SK-N-SH (cell line): ENCODE data around the gene PSMB10.

Experiments used
- CTCF ChIP-seq: fragments of 200-600 bp; sonication (generic); IDR thresholded peaks from 2 replicates; pipeline ENCODE4 v1.6.1; 2017; ENCODE audit warnings: antibody characterized with exemption, mild to moderate bottlenecking, moderate library complexity
- EP300 ChIP-seq, 2 experiments: IDR thresholded peaks; 2 replicates each; pipeline versions ENCODE4 v1.4.0 to v1.6.1; 2012; ENCODE audit warnings: borderline replicate concordance in 1 of 2, low read depth in 1 of 2, low read length in 1 of 2
- MEF2A ChIP-seq: IDR thresholded peaks from 2 replicates; pipeline ENCODE4 v1.4.0; 2012; ENCODE audit warnings: low read depth, borderline replicate concordance
- MXI1 ChIP-seq: IDR thresholded peaks from 2 replicates; pipeline ENCODE4 v1.6.1; 2012; ENCODE audit warnings: mild to moderate bottlenecking, low read depth, low read length, improper control_type of control experiment
- POLR2AphosphoS5 ChIP-seq: IDR thresholded peaks from 2 replicates; pipeline ENCODE4 v1.6.1; 2012; ENCODE audit warnings: low read depth, low read length
- REST ChIP-seq: IDR thresholded peaks from 2 replicates; pipeline ENCODE4 v1.6.1; 2012; ENCODE audit warnings: mild to moderate bottlenecking, low read depth, low read length, moderate library complexity
- RXRA ChIP-seq: IDR thresholded peaks from 2 replicates; pipeline ENCODE4 v1.4.0; 2012; ENCODE audit warnings: low read depth, mild to moderate bottlenecking, borderline replicate concordance
- SIN3A ChIP-seq: IDR thresholded peaks from 2 replicates; pipeline ENCODE4 v1.6.1; 2012; ENCODE audit warnings: low read depth, mild to moderate bottlenecking, low read length, moderate library complexity, borderline replicate concordance
- SMC3 ChIP-seq: IDR thresholded peaks from 2 replicates; pipeline ENCODE4 v1.6.1; 2012; ENCODE audit warnings: low read depth, low read length, improper control_type of control experiment
- TAF1 ChIP-seq: IDR thresholded peaks from 2 replicates; pipeline ENCODE4 v1.6.1; 2012; ENCODE audit warnings: low read depth, mild to moderate bottlenecking, low read length, moderate library complexity, borderline replicate concordance
- TEAD4 ChIP-seq: IDR thresholded peaks from 2 replicates; pipeline ENCODE4 v1.4.0; 2012; ENCODE audit warnings: mild to moderate bottlenecking, borderline replicate concordance; ENCODE audit not compliant: insufficient read depth

DNA sequence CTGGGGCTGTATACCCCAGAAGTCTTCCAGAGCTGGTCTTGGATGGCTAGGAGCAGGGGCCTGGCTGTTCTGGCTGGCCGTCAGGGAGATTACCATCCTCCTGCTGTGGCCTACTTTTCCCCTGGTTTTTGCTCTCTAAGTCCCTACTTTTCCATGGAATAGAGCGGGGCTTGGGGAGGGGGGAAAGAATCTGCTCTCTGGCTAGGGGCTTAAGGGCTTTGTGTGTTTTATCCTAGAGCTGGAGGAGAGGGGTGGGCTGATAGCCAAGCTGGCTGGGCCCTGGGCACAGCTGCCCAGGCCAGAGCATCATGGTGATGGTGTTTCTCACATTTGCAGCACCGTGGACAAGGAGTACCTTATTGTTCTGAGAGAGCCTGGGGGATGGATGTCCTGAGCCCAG, 48.3 kb downstream of the PSMB10 start:
- TF ChIP-seq EP300 (IDR thresholded peaks at IDR 0.05; ENCODE audit: borderline replicate concordance in 1 of 2, low read depth in 1 of 2, low read length in 1 of 2) (no peak), SIN3A (no peak), RXRA (no peak), CTCF (no peak), SMC3 (no peak), MXI1 (no peak), MEF2A (no peak), REST (no peak), POLR2AphosphoS5 (no peak), TEAD4 (no peak), TAF1 (no peak)
